NB4 (cell line): ENCODE results near the gene ADAMTSL1.

Source experiments
- DNase-seq: peaks from one replicate; pipeline ENCODE4 v3.0.0; 2010; ENCODE audit warnings: low read depth
- H3K4me3 ChIP-seq: one replicate; pipeline ENCODE4 v1.5.1; 2011; ENCODE audit warnings: mild to moderate bottlenecking, low read depth, low read length, moderate library complexity
- CTCF ChIP-seq: IDR thresholded peaks from one replicate; pipeline ENCODE4 v1.5.1; 2012; ENCODE audit warnings: low read depth, low read length
- MAX ChIP-seq: IDR thresholded peaks from 2 replicates; pipeline ENCODE4 v1.6.1; 2011; ENCODE audit warnings: low read depth, low read length
- MYC ChIP-seq: IDR thresholded peaks from 2 replicates; pipeline ENCODE4 v1.6.1; 2011; ENCODE audit warnings: low read depth, low read length
- POLR2A ChIP-seq: IDR thresholded peaks from 2 replicates; pipeline ENCODE4 v1.6.1; 2011; ENCODE audit warnings: mild to moderate bottlenecking; ENCODE audit not compliant: insufficient read length; ENCODE audit errors: extremely low read depth

The ADAMTSL1 gene

GRCh38 chr9:18723366-18723765 lies 249.4 kb downstream of the ADAMTSL1 start:
- TF ChIP-seq POLR2A, result no peak
- TF ChIP-seq MAX, result no peak
- TF ChIP-seq CTCF, result no peak
- no peak for TF ChIP-seq MYC

GRCh38 chr9:18726546-18726945 lies 252.6 kb downstream of the ADAMTSL1 start:
- no peak overlapping the region for H3K4me3 ChIP-seq
- TF ChIP-seq MAX, result no peak
- TF ChIP-seq CTCF, result no peak
- no peak for TF ChIP-seq POLR2A
- no peak for TF ChIP-seq MYC
- no peak for DNase-seq

More at GRCh38 chr9:18723366-18723765, 249.4 kb downstream of the ADAMTSL1 start:
- no peak overlapping the region for H3K4me3 ChIP-seq
- DNase-seq, result no peak

GRCh38 chr9:18727904-18728303 lies 254.0 kb downstream of the ADAMTSL1 start:
- DNase-seq, result no peak
- H3K4me3 ChIP-seq, result no peak overlapping the region
- no peak for TF ChIP-seq POLR2A
- no peak for TF ChIP-seq CTCF
- TF ChIP-seq MYC, result no peak
- no peak for TF ChIP-seq MAX

GRCh38 chr9:18728642-18729041 lies 254.7 kb downstream of the ADAMTSL1 start:
- no peak for DNase-seq
- no peak overlapping the region for H3K4me3 ChIP-seq
- TF ChIP-seq CTCF, result no peak
- TF ChIP-seq MAX, result no peak
- TF ChIP-seq POLR2A, result no peak
- no peak for TF ChIP-seq MYC

GRCh38 chr9:18730241-18730640 lies 256.3 kb downstream of the ADAMTSL1 start:
- TF ChIP-seq CTCF, result no peak
- no peak for TF ChIP-seq POLR2A
- no peak for TF ChIP-seq MAX
- TF ChIP-seq MYC, result no peak
- DNase-seq, result no peak
- H3K4me3 ChIP-seq, result no peak overlapping the region

- DNase-seq, result no peak
- H3K4me3 ChIP-seq, result no peak overlapping the region
- TF ChIP-seq POLR2A (no peak), MAX (no peak), CTCF (no peak), MYC (no peak)
Measured at GRCh38 chr9:18739127-18739526, 265.2 kb downstream of the ADAMTSL1 start.
